Skeletal muscle tissue (tissue), 4 donors: ENCODE results near the gene BAIAP2L2. TPM values are rescaled to one million over a fixed set of nuclear protein-coding genes. Genes with fewer than 3 reads are reported as not detected.
A peak's percentile ranks its signal among the peaks of the same experiment; 100 is the strongest.

ENCODE experiments used
- H3K27ac ChIP-seq: one replicate; pipeline ENCODE4 v1.7.0; 2013; ENCODE audit warnings: mild to moderate bottlenecking, low read depth, low read length, inconsistent platforms
- H3K27me3 ChIP-seq, 3 donors: one replicate each; pipeline ENCODE4 v1.7.0; 2013; ENCODE audit warnings: low read length in 3 of 3; ENCODE audit not compliant: control insufficient read depth in 3 of 3, insufficient read depth in 3 of 3
- H3K36me3 ChIP-seq, 3 donors: one replicate each; pipeline ENCODE4 v1.7.0; 2013; ENCODE audit warnings: low read length in 3 of 3; ENCODE audit not compliant: control insufficient read depth in 3 of 3, insufficient read depth in 3 of 3
- H3K4me1 ChIP-seq, 3 donors: one replicate each; pipeline ENCODE4 v1.7.0; 2013; ENCODE audit warnings: low read length in 3 of 3, mild to moderate bottlenecking in 3 of 3; ENCODE audit not compliant: control insufficient read depth in 3 of 3, insufficient read depth in 3 of 3
- H3K4me3 ChIP-seq, 3 donors: one replicate each; pipeline ENCODE4 v1.7.0; 2013; ENCODE audit warnings: low read length in 3 of 3
- H3K9ac ChIP-seq, 3 donors: one replicate each; pipeline ENCODE4 v1.7.0; 2013; ENCODE audit warnings: low read length in 3 of 3, mild to moderate bottlenecking in 3 of 3, moderate library complexity in 2 of 3, low read depth in 1 of 3
- H3K9me3 ChIP-seq, 3 donors: one replicate each; pipeline ENCODE4 v1.7.0; 2013; ENCODE audit warnings: low read length in 3 of 3; ENCODE audit not compliant: control insufficient read depth in 3 of 3
- total RNA-seq: library from RNA; depleted of rRNA; stranded (reverse); fragments of >200 nt; gene quantifications from one replicate; pipeline ENCODE4 v1.2.3, GENCODE V29; 2014
- donor health status: Osteomylitis.

BAIAP2L2 gene
- total RNA-seq, 1 donor from 2014 or later = not detected

DNA sequence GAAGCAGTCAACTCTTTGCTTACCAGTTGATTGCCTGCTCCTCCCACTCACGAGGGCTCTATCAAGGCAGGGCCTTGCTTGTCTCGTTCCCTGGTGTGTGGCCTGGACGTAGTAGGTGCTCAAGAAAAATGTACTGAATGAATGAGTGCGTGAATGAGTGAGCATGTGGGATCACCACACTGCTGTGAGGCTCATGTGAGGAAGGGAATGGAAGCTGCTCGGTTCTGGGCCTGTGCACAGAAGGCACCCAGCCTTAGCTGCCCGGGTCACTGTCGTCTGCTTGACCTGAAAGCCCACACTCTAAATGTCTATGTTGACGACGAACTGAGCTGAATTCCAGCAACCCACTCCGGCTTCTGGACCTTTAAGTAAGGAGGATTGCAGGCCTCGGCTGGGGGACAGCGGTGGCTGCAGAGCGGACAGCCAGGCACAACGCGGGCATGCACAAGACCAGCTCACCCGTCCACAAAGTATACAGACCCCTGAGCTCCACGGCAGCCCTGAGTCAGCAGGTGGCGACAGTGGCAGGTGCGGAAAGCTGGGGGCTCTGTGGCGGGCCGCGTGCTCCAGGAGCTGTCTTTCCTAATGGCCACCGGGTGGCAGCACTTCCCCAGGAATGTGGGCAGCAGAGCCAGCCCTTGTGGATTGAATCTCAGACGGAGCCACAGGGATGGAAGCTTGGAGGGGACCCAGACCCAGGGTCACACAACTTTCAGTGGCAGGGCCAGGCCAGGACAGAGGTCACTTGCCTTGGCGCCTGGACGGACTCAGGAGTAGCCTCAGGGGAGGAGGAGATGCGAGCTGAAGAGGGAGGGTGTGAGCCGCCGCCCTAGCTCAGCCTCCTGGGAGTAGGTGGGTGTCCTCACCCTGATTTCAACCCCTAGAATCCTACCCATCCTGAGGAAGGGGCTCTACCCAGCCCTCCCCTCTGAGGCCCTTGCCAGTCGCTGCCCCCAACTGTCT lies 58.3 kb downstream of the BAIAP2L2 start:
- peak overlapping the region in 1 of 3 donors; percentile 51 for H3K9ac ChIP-seq
- H3K27ac ChIP-seq = no peak overlapping the region
- H3K9me3 ChIP-seq = no peaks in the 10 kb centered on the region
- no peaks in the 10 kb centered on the region for H3K36me3 ChIP-seq
- H3K27me3 ChIP-seq = peaks cover 2 to 14% (median 7%) of the 10 kb centered on the region in 3 donors
- peak overlapping the region in 1 of 3 donors; percentile 13 for H3K4me3 ChIP-seq
- peaks cover 8 to 20% (median 9%) of the 10 kb centered on the region in 3 donors for H3K4me1 ChIP-seq

GRCh38 chr22:38051261-38051660 lies 59.2 kb downstream of the BAIAP2L2 start:
- Histone ChIP-seq H3K4me3 (no peak overlapping the region), H3K4me1 (peaks cover 2 to 11% (median 3%) of the 10 kb centered on the region in 3 donors), H3K9ac (no peak overlapping the region), H3K27ac (no peak overlapping the region), H3K9me3 (no peaks in the 10 kb centered on the region), H3K27me3 (peaks cover 2 to 14% (median 7%) of the 10 kb centered on the region in 3 donors), H3K36me3 (no peaks in the 10 kb centered on the region)

DNA sequence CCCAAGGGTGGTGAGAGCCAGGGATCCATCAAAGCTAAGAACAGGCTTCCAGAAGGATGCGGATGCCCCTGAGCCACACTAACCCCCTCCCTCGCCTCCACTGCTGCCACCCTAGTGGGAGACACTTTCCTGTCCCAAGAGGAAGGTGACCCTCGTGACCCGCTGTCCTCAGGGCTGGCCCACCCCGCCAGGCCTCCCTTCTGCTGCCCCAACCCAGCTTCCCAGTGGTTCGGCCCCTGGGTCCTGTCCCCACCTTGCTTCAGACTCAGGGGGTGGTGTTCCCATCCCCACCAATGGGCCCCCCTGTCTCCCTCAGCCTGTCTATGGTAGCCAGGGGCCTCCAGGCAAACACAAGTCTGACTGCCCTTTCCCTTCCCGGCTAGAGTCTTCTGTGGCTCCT lies 59.8 kb downstream of the BAIAP2L2 start:
- no peak overlapping the region for H3K9ac ChIP-seq
- H3K9me3 ChIP-seq = no peaks in the 10 kb centered on the region
- no peak overlapping the region for H3K27ac ChIP-seq

GRCh38 chr22:38049812-38050619 lies 60.5 kb downstream of the BAIAP2L2 start:
- H3K27me3 ChIP-seq = peaks cover 0 to 11% (median 4%) of the 10 kb centered on the region in 3 donors
- H3K4me3 ChIP-seq = no peak overlapping the region
- H3K9me3 ChIP-seq = no peaks in the 10 kb centered on the region
- H3K27ac ChIP-seq = no peak overlapping the region
- peaks cover 2 to 10% (median 3%) of the 10 kb centered on the region in 3 donors for H3K4me1 ChIP-seq
- no peak overlapping the region for H3K9ac ChIP-seq
- H3K36me3 ChIP-seq = no peaks in the 10 kb centered on the region

More for the DNA sequence above, 59.8 kb downstream of the BAIAP2L2 start:
- Histone ChIP-seq H3K4me1 (peaks cover 2 to 10% (median 3%) of the 10 kb centered on the region in 3 donors), H3K36me3 (no peaks in the 10 kb centered on the region), H3K27me3 (peaks cover 2 to 14% (median 7%) of the 10 kb centered on the region in 3 donors), H3K4me3 (no peak overlapping the region)

GRCh38 chr22:38046070-38046748 lies 64.3 kb downstream of the BAIAP2L2 start:
- Histone ChIP-seq H3K9ac (no peak overlapping the region), H3K9me3 (no peaks in the 10 kb centered on the region)

GRCh38 chr22:38043151-38044039 lies 67.1 kb downstream of the BAIAP2L2 start:
- Histone ChIP-seq H3K9me3 (no peaks in the 10 kb centered on the region), H3K27me3 (peaks cover 0 to 4% (median 0%) of the 10 kb centered on the region in 3 donors), H3K36me3 (no peaks in the 10 kb centered on the region), H3K27ac (no peak overlapping the region), H3K9ac (no peak overlapping the region), H3K4me3 (no peak overlapping the region), H3K4me1 (peaks cover 5 to 7% (median 6%) of the 10 kb centered on the region in 3 donors)

More at GRCh38 chr22:38046070-38046748, 64.3 kb downstream of the BAIAP2L2 start:
- no peaks in the 10 kb centered on the region for H3K27me3 ChIP-seq
- H3K36me3 ChIP-seq = no peaks in the 10 kb centered on the region
- no peak overlapping the region for H3K27ac ChIP-seq
- no peak overlapping the region for H3K4me3 ChIP-seq
- no peaks in the 10 kb centered on the region for H3K4me1 ChIP-seq

DNA sequence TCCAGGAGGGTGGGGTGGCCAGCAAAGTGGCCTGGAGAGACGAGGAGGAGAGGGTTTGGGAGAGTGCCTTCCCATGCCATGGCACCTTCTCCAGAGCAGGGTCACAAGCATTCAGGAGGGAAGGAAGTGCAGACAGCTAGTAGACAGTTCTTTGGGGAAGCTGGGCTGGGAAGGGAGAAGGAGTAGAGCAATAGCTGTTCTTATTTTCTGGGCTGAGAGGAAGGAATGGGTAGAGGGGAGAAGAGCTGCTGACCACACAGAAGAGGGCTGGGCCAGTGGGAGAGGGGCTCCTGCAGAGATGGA lies 68.0 kb downstream of the BAIAP2L2 start:
- H3K4me1 ChIP-seq = peaks cover 5 to 7% (median 6%) of the 10 kb centered on the region in 3 donors
- H3K4me3 ChIP-seq = no peak overlapping the region
- no peak overlapping the region for H3K27ac ChIP-seq
- H3K9me3 ChIP-seq = no peaks in the 10 kb centered on the region
- no peaks in the 10 kb centered on the region for H3K36me3 ChIP-seq
- no peak overlapping the region for H3K9ac ChIP-seq
- peaks cover 0 to 4% (median 0%) of the 10 kb centered on the region in 3 donors for H3K27me3 ChIP-seq

- no peak overlapping the region for H3K4me3 ChIP-seq
- peaks cover 0 to 4% (median 0%) of the 10 kb centered on the region in 3 donors for H3K27me3 ChIP-seq
- H3K9me3 ChIP-seq = no peaks in the 10 kb centered on the region
- H3K27ac ChIP-seq = no peak overlapping the region
- no peak overlapping the region for H3K9ac ChIP-seq
- peaks cover 5 to 7% (median 6%) of the 10 kb centered on the region in 3 donors for H3K4me1 ChIP-seq
- H3K36me3 ChIP-seq = no peaks in the 10 kb centered on the region
Observed at GRCh38 chr22:38041760-38042487, 68.6 kb downstream of the BAIAP2L2 start.
